Endothelial cell of umbilical vein (primary cell): ENCODE measurements around the gene ARPC5L. TPM values are rescaled to one million over a fixed set of nuclear protein-coding genes. Genes with fewer than 3 reads are reported as not detected.

Source experiments
- BruUV-seq: library from RNA; stranded (reverse); fragments of 400-500 nt; replicated peaks from 2 replicates; lab custom pipeline; 2021; lab: Mats Ljungman, UMichigan
- CTCF ChIA-PET: fragments of 300-600, 350-600 bp; sonication (Branson Sonifier 250); formaldehyde crosslinking; loops from one replicate; lab custom pipeline; 2021; ENCODE audit warnings: antibody characterized with exemption, inconsistent platforms; lab: Charles Lee
- POLR2A ChIA-PET: fragments of 300-600, 350-600 bp; sonication (Branson Sonifier 250); formaldehyde crosslinking; loops from one replicate; lab custom pipeline; 2021; ENCODE audit warnings: antibody characterized with exemption, inconsistent platforms; lab: Charles Lee
- DNase-seq: peaks from one replicate; pipeline ENCODE4 v3.0.0-alpha.2; 2011; ENCODE audit warnings: low read depth, low spot score
- FAIRE-seq: peaks from 2 replicates; lab custom pipeline; 2011; peaks lifted over from hg19 to GRCh38; lab: Jason Lieb, UNC
- H2AFZ ChIP-seq: 2 replicates; pipeline ENCODE4 v1.6.0; 2012; ENCODE audit warnings: low read depth, low read length, control low read depth, inconsistent platforms
- H3K27ac ChIP-seq: 2 replicates; pipeline ENCODE4 v1.5.1; 2011; ENCODE audit warnings: low read depth, mild to moderate bottlenecking, control low read depth, low read length, moderate library complexity; ENCODE audit not compliant: insufficient read depth
- H3K27me3 ChIP-seq, 2 experiments: 2 replicates each; pipeline versions ENCODE4 v1.6.0 to v1.6.1; 2011; ENCODE audit warnings: low read length in 2 of 2, mixed read lengths in 1 of 2; ENCODE audit not compliant: control insufficient read depth in 2 of 2, insufficient read depth in 2 of 2
- H3K36me3 ChIP-seq, 2 experiments: 2 replicates in 1 of 2; 3 replicates in 1 of 2; pipeline ENCODE4 v1.5.1; 2011; ENCODE audit warnings: low read length in 2 of 2, mild to moderate bottlenecking in 1 of 2, moderate library complexity in 1 of 2; ENCODE audit not compliant: control insufficient read depth in 2 of 2, insufficient read depth in 2 of 2; ENCODE audit errors: extremely low read depth in 1 of 2
- H3K4me1 ChIP-seq: 3 replicates; pipeline ENCODE4 v1.5.1; 2011; ENCODE audit warnings: mild to moderate bottlenecking, low read length; ENCODE audit not compliant: control insufficient read depth, insufficient read depth; ENCODE audit errors: extremely low read depth
- H3K4me2 ChIP-seq: 2 replicates; pipeline ENCODE4 v1.6.1; 2011; ENCODE audit warnings: low read length, control low read depth, mixed read lengths; ENCODE audit not compliant: insufficient read depth
- H3K4me3 ChIP-seq, 3 experiments: fragments of 200-600 bp in 1 of 3; sonication (generic), shearing (Covaris generic) in 1 of 3; replicated peaks in 1 of 3; 2 replicates each; pipeline ENCODE4 v1.5.1; 2011 to 2016; ENCODE audit warnings: control low read depth in 3 of 3, low read length in 3 of 3, mild to moderate bottlenecking in 2 of 3, inconsistent platforms in 1 of 3, low read depth in 1 of 3, moderate library complexity in 1 of 3; ENCODE audit not compliant: insufficient read depth in 1 of 3
- H3K79me2 ChIP-seq: 2 replicates; pipeline ENCODE4 v1.6.0; 2012; ENCODE audit warnings: low read length, inconsistent platforms; ENCODE audit not compliant: control insufficient read depth, insufficient read depth
- H3K9ac ChIP-seq: replicated peaks from 2 replicates; pipeline ENCODE3; 2011; ENCODE audit warnings: low read length, control low read depth; ENCODE audit not compliant: insufficient read depth; ENCODE audit errors: extremely low read depth
- H3K9me1 ChIP-seq: replicated peaks from 3 replicates; pipeline ENCODE4 v1.6.0; 2011; ENCODE audit warnings: mild to moderate bottlenecking, low read length; ENCODE audit not compliant: control insufficient read depth, insufficient read depth; ENCODE audit errors: extremely low read depth
- H3K9me3 ChIP-seq: replicated peaks from 2 replicates; pipeline ENCODE4 v1.5.1; 2012; ENCODE audit warnings: low read length, inconsistent platforms; ENCODE audit not compliant: control insufficient read depth, insufficient read depth
- H4K20me1 ChIP-seq: replicated peaks from 2 replicates; pipeline ENCODE3; 2011; ENCODE audit warnings: mild to moderate bottlenecking, low read length; ENCODE audit not compliant: control insufficient read depth, insufficient read depth; ENCODE audit errors: extremely low read depth
- EZH2 ChIP-seq: IDR thresholded peaks from 2 replicates; pipeline ENCODE4 v1.6.1; 2012; ENCODE audit warnings: borderline replicate concordance, low read depth, mild to moderate bottlenecking, moderate library complexity, low read length, inconsistent platforms; ENCODE audit not compliant: severe bottlenecking
- FOS ChIP-seq: IDR thresholded peaks from 2 replicates; pipeline ENCODE4 v1.6.1; 2011; ENCODE audit warnings: mild to moderate bottlenecking, low read length, moderate library complexity, borderline replicate concordance; ENCODE audit not compliant: insufficient read depth
- GATA2 ChIP-seq: IDR thresholded peaks from 2 replicates; pipeline ENCODE4 v1.7.0; 2011; ENCODE audit warnings: low read depth, mild to moderate bottlenecking, moderate library complexity, mixed read lengths, low read length; ENCODE audit not compliant: insufficient read length, insufficient read depth
- JUN ChIP-seq: IDR thresholded peaks from 2 replicates; pipeline ENCODE4 v1.6.1; 2011; ENCODE audit warnings: borderline replicate concordance, low read depth; ENCODE audit not compliant: insufficient read length, insufficient read depth
- MYC ChIP-seq: IDR thresholded peaks from one replicate; pipeline ENCODE4 v1.6.1; 2011; ENCODE audit warnings: mild to moderate bottlenecking, low read depth, low read length
- POLR2A ChIP-seq: IDR thresholded peaks from 2 replicates; pipeline ENCODE4 v1.6.1; 2012; ENCODE audit warnings: low read depth, mild to moderate bottlenecking, control low read depth, low read length
- POLR2AphosphoS5 ChIP-seq: IDR thresholded peaks from 2 replicates; pipeline ENCODE4 v1.6.1; 2012; ENCODE audit warnings: low read depth, mild to moderate bottlenecking, control low read depth, low read length, moderate library complexity; ENCODE audit not compliant: insufficient read depth
- dilution Hi-C: fragments of 300-500 bp; cut with MboI; formaldehyde crosslinking; loops from one replicate; pipeline ENCODE4 v1.15.0; 2019; ENCODE audit warnings: low sequenced_read_pairs; ENCODE audit not compliant: extremely low pct_ligation_motif_present
- intact Hi-C: fragments of 100-400 bp; cut with micrococcal nuclease; formaldehyde crosslinking; loops from one replicate; pipeline ENCODE4 v1.10.0; 2022
- polyA plus RNA-seq, 4 experiments: library from polyadenylated mRNA; depleted of rRNA in 3 of 4; stranded (reverse) in 3 of 4; unstranded in 1 of 4; fragments of >200 nt; gene quantifications; 2 replicates each; pipeline versions ENCODE4 v1.2.1 to v1.2.3, GENCODE V29; 2011 to 2012; ENCODE audit warnings: missing spikeins in 1 of 4
- total RNA-seq: library from RNA; stranded (reverse); gene quantifications from 2 replicates; pipeline ENCODE4 v1.2.3, GENCODE V29; 2021
- TF ChIP-seq, protein P1 (sequence below), 2 donors: IDR thresholded peaks; 1 replicate in 1 of 2; 2 replicates in 1 of 2; pipeline ENCODE4 v1.5.1; 2011; ENCODE audit warnings: low read length in 2 of 2, mild to moderate bottlenecking in 2 of 2, moderate library complexity in 2 of 2, control low read depth in 1 of 2, inconsistent platforms in 1 of 2, low read depth in 1 of 2; ENCODE audit not compliant: insufficient read depth in 1 of 2; ENCODE audit errors: extremely low read depth in 1 of 2
- TF ChIP-seq, protein P2 (sequence below): IDR thresholded peaks from 2 replicates; pipeline ENCODE4 v1.6.1; 2011; ENCODE audit not compliant: insufficient read depth, insufficient read length

The ARPC5L gene
- total and polyA plus RNA-seq, 2 donors (not counting 3 experiments of a cell fraction or from before 2014, with no cell fraction given) = 60.7 to 68.1 TPM

DNA sequence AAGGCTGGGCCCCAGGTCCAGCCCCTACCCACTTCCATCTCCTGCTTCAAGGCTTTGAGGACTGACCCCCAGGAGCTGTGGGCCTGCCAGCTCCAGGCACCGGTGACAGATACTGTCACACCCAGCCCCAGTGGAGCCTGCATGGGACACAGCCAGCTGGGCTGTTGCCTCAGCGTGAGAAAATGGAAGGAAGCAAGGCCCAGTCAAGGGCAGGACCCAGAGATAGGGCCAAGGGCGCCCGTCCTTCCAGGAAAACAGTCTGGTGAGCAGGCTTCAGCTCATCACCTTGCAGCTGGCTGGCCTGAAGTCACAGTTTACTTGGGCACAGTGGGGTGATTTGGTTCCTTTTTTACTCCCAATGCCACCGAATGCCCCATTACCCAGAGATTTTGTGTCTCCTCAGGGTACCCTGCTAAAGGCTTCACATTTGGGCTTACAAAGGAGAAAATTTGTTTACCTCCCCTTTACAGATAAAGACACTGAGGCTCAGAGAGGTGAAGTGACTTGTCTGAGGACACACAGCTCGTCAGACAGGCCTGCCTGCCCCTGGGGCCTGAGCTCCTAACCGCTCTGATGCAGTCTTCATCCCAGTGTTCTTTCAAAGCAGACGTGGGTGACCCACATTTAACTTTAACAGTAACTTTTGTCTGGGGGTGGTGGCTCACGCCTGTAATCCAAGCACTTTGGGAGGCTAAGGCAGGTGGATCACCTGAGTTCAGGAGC is 30.1 kb upstream of the ARPC5L start:
- H3K27ac ChIP-seq = no peak overlapping the region

More for the DNA sequence above, 30.1 kb upstream of the ARPC5L start:
- TF ChIP-seq POLR2A (no peak), MYC (no peak), EZH2 (no peak), GATA2 (no peak), FOS (no peak), POLR2AphosphoS5 (no peak), JUN (no peak)
- TF ChIP-seq, protein P1, sequence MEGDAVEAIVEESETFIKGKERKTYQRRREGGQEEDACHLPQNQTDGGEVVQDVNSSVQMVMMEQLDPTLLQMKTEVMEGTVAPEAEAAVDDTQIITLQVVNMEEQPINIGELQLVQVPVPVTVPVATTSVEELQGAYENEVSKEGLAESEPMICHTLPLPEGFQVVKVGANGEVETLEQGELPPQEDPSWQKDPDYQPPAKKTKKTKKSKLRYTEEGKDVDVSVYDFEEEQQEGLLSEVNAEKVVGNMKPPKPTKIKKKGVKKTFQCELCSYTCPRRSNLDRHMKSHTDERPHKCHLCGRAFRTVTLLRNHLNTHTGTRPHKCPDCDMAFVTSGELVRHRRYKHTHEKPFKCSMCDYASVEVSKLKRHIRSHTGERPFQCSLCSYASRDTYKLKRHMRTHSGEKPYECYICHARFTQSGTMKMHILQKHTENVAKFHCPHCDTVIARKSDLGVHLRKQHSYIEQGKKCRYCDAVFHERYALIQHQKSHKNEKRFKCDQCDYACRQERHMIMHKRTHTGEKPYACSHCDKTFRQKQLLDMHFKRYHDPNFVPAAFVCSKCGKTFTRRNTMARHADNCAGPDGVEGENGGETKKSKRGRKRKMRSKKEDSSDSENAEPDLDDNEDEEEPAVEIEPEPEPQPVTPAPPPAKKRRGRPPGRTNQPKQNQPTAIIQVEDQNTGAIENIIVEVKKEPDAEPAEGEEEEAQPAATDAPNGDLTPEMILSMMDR (IDR thresholded peaks at IDR 0.05; ENCODE audit: extremely low read depth in 1 of 2, insufficient read depth in 1 of 2, low read depth in 1 of 2, low read length in 2 of 2) = no peak
- TF ChIP-seq, protein P2, sequence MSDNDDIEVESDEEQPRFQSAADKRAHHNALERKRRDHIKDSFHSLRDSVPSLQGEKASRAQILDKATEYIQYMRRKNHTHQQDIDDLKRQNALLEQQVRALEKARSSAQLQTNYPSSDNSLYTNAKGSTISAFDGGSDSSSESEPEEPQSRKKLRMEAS = no peak
- Histone ChIP-seq H3K9ac (no peak overlapping the region), H3K9me3 (no peaks in the 10 kb centered on the region), H3K27me3 (peaks cover 0 to 3% of the 10 kb centered on the region in 2 experiments), H3K79me2 (no peaks in the 10 kb centered on the region), H3K4me1 (peaks cover 10% of the 10 kb centered on the region), H3K4me2 (no peak overlapping the region), H3K36me3 (no peaks in the 10 kb centered on the region), H3K9me1 (no peaks in the 10 kb centered on the region), H4K20me1 (no peaks in the 10 kb centered on the region), H3K4me3 (no peak overlapping the region), H2AFZ (no peak overlapping the region)
- POLR2A ChIA-PET = interaction anchor here (1.2 kb wide), 2 partner anchors 29 to 52 kb away, joined by 3 to 4 read pairs; partner anchors contain the start of gene RPL35
- BruUV-seq = no TSS peak
- CTCF ChIA-PET = interaction anchor here (1.0 to 11.5 kb wide), 6 partner anchors 8 to 67 kb away, joined by 3 to 173 read pairs (median 16); partner anchors contain the start of genes NR6A1, OLFML2A and WDR38
- no peak for FAIRE-seq
- dilution Hi-C loops (no loop called here), intact Hi-C loops (no loop called here)
- no peak for DNase-seq
